Right ventricle myocardium inferior (tissue), 1 donor: Measurements from ENCODE around the gene MCOLN3. TPM values are rescaled to one million over a fixed set of nuclear protein-coding genes. Genes with fewer than 3 reads are reported as not detected.
"Not testable (repeated sequence)": the region's sequence is repeated elsewhere in the genome, so short reads cannot be mapped to it uniquely, and the experiment has no call there.

ENCODE experiments used
- ATAC-seq: fragments of 200-7000 bp; cut with Tn5 transposase; one replicate; pipeline ENCODE4 v1.9.1; 2020; ENCODE audit warnings: mild to moderate bottlenecking, moderate library complexity
- DNase-seq: peaks from one replicate; pipeline ENCODE4 v3.0.0; 2021; ENCODE audit errors: missing footprints
- intact Hi-C: fragments of 100-400 bp; cut with DNase I; formaldehyde crosslinking; loops from one replicate; pipeline ENCODE4 v1.11.0; 2022
- total RNA-seq: library from RNA; stranded (reverse); fragmentation: NEBNext Ultra II Directional; extraction: Animal tissue kit (Norgen Biotek cat#: 25700); gene quantifications from one replicate; pipeline ENCODE4 v1.2.1, GENCODE V29; 2021
- donor health status: DM: no; HTN: yes; CAD: no; lungs with severe emphysema.

MCOLN3 gene
- total RNA-seq, 1 donor from 2014 or later, result 1.2 TPM

DNA sequence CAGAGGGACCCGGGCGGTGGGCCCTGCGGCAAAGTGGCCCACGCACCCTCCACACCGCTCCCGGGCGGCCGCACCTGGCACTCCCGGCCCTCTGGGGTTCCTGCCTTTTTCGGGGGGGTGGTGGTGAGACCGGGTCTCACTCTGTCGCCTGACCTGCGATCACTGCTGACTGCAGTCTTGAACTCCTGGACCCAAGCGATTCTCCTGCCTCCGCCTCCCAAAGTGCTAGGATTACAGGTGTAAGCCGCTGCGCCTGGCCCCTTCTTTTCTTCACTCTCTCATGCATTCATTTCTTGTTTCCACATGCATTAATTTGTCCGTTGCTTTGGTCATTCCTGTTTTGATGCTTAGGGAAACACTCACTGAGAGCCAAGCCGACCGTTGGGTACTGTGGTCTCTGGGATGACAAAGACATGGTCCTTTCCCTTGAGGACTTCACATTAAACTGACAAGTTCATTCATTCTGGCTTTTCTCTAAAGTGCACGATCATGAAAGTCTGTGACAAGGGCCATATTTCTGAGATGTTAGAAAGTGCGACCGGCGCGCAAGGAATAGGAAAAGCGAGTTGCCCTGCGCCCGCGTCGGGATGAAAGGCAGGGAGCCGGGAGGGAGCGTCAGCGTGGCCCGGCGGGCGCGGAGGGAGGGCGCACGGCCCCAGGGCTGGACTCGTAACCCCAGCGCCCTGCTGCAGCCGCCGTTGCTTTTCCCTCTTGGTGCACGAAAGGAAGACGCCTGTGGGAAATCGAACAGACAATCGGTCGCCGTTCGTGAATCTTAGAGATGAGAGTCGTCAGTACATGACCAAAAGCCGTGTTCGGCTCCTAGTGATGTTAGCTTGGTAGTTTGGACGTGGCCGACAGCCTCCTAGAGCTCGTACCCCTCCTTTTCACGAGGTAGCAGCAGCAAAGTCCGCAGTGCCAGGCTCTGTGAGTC lies 50.4 kb downstream of the MCOLN3 start:
- no peak for DNase-seq

DNA sequence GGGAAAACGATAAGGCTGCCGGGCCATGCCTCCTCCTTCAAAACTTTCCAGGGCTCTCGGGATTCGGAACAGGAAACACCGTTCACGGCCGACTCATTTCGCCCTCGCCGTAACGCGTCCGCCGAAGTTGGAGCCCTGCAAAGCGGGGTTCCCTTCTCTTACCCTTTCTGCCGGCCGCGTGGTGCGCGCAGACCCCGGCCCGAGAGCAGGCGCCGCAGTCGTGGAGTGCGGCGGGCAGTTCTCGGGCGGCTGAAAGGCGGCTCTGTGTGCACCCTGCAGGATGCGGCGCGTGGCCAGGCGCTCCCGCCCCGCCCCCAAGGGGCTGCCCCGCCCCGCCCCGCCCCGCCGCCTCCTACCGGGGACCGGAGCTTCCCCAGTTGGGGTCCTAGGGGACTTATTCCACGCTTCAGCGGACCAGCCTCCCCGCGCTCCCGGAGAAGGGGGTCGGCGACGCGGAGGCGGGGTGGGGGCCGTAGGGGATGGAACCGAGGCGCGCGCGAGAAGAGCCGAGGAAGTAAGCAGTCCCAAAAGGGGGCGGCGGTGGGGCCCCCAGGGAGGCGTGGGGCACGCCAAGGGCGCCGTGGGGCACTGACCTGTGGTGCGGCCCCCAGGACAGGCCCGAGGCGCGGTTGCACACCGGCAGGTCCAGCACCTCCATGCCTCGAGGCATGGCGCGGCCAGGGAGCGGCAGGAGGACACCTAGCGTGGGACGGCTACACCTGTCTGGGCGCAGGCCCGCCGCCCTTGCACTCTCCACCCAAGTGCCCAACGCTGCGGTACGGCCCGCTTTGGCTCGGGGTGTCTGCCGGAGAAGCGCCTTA lies 51.2 kb downstream of the MCOLN3 start, which contains the start of gene MCOLN2:
MCOLN2 (minus strand) TSS at position 268 of the 821 bp plus-strand sequence; CDS start at position 27, 241 bp downstream.
- intact Hi-C loops, result no loop called here
- ATAC-seq, result peak; percentile 92

More for the DNA sequence above, 50.4 kb downstream of the MCOLN3 start:
- intact Hi-C loops, result no loop called here
- peak; percentile 20 for ATAC-seq

DNA sequence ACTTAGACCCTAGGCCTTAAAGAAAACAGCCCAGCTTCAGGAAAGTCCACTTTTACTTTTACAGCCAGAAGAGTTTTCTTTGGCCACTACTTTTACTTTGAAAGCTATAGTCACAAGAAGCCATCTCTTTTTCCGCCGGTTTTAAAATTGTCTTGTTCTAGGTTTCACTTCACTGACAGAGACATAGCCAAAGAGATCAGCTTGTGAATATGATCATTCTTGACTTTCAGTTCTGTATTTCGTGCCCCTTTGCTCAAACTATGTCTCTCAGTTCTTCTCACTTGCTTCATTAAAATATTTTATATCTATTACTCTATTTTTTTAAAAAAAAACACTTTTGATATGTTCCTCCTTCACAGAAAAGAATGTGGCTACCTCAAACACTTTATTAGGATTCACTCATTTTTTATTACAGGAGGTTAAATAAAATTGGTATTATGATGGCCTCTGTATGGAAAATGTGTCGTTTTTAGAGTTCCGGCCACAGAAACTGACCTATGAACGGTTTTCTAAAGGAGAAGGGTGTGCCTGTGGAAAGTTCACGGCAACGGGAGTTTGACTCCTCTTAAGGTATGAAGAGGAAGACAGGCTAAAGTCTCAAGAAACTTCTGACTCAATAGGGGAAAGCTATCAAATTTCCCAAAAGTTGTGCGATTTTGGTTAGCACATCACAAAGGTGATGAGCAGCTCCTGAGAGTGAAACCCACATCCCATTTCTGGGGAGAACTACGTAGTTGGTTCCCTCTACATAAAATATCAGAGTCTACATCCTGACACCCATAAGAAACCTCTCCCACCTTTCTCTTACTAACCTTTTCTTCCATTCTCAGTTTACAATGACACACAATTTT lies 52.6 kb downstream of the MCOLN3 start:
- no peak for ATAC-seq
- DNase-seq, result no peak
- intact Hi-C loops, result no loop called here

More for the DNA sequence above, 51.2 kb downstream of the MCOLN3 start, which contains the start of gene MCOLN2:
- peak; percentile 67 for DNase-seq

DNA sequence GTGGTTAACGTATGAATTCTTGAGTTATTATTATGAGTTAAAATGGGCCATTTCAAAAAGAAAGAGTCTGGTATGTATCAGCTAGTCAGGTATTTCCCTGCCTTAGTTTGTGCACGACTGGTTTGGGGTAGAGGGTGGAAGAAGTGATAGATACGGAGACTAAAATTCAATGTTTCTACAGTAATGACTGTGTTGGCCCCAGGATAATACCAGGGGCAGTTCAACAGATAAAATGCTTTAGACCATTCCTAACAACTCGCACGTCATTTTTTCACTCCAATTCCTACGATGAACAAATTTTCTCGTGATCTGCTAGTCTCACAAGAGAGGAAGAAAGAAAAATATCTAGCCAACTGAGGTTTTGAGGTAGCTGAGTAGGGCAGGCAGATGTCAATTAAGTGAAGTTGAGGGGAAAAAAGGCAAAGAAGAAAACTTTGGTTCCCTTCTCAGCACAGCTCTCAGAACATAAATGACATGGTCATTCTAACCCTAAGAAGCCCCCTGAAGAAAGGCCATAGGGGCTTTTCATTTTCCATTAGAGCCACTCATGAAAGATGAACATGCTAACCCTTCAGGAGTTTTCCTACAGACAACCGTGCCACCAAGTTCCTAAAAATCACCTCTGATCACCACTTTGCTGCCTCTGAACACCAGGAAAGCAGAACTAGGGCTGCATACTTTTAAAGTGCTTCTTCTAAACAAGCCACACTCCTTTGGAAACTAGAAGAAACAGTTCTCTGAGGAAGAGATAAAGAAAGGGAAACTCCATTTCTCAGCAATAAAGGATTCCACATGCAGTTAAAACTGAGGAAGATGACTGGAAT lies 57.0 kb downstream of the MCOLN3 start:
- intact Hi-C loops, result no loop called here
- DNase-seq, result no peak

DNA sequence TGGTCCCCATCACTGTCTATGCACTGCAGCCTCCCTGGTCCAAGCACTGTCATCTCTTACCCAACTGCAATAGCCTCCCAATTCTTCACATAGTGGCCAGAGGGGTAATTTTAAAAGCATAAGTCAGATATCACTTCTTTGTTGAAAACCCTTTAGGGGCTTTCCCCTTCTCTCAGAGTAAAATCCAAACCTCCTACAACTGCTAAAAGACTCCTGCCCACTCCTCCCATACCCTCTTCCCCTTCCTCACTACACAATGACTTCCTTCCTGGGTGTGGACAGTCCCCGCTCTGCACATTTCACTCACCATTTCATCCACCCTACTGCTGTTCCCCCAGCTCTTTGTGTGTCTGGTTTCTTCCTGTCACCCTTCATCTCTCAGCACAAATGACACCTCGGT lies 59.7 kb downstream of the MCOLN3 start:
- DNase-seq (no peak), ATAC-seq (no peak)
- intact Hi-C loops, result no loop called here

More for the DNA sequence above, 57.0 kb downstream of the MCOLN3 start:
- ATAC-seq, result no peak

DNA sequence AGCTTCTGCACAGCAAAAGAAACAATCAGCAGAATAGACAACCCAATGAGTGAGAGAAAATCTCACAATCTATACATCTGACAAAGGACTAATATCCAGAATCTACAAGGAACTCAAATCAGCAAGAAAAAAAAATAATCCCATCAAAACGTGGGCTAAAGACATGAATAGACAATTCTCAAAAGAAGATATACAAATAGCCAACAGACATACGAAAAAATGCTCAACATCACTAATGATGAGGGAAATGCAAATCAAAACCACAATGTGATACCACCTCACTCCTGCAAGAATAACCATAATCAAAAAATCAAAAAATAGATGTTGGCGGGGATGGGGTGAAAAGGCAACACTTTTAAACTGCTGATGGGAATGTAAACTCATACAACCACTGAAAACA lies 61.7 kb downstream of the MCOLN3 start:
- ATAC-seq, DNase-seq, intact Hi-C loops: not testable (repeated sequence)

DNA sequence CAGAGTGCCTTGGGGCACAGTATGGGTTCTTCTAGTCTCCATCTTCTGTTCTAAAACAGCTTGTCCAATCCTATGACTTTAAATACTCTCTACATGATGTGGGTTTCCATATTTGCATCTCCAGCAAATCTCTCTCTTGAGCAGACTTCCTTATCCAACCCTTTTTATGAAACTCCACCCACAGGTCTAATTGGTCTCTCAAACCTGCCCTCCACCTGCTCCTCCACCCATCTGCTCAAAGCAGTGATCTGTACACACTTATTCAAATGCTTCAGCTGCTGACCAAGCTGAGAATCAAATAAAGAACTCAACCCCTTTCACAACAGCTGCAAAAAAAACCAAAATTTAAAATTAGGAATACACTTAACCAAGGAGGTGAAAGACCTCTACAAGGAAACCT lies 62.9 kb downstream of the MCOLN3 start:
- no peak for DNase-seq
- ATAC-seq, result no peak
- intact Hi-C loops, result no loop called here

DNA sequence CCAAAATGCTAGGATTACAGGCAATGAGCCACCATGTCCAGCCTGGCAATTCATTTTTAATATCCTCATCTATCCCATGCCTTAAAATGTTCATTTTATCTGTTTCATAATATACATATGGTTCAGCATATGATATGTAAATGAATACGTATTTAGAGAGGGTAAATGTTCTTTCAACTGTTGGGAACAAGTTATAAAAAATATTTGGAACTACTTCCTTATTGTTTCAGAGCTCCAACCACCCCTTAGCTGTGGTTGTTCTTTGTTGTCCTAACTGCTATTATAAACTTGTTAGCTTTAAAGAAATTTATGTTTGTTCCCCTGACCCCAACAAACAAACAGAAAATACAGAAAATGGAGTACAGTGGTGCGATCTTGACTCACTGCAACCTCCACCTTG lies 65.9 kb downstream of the MCOLN3 start:
- ATAC-seq (no peak), DNase-seq (no peak)
- intact Hi-C loops, result no loop called here

DNA sequence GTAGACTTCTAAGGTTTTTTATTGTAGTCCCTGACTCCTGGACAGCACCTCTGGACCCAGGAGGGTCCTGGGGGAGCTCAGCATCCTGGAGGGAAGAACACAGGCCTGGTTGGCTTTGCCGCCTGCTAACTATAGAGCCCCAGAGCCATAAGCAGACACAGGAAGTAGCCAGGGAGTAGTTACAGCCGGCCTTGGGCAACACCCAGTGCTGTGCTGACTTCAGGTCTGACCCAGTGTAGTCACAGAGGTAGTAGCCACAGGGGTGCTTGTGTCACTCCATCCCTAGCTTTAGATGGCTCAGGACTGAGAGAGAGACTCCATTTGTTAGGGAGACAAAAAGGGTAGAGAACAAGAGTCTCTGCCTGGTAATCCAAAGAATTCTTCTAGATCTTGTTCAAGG lies 73.3 kb downstream of the MCOLN3 start:
- no peak for ATAC-seq
- intact Hi-C loops, result no loop called here
- no peak for DNase-seq

DNA sequence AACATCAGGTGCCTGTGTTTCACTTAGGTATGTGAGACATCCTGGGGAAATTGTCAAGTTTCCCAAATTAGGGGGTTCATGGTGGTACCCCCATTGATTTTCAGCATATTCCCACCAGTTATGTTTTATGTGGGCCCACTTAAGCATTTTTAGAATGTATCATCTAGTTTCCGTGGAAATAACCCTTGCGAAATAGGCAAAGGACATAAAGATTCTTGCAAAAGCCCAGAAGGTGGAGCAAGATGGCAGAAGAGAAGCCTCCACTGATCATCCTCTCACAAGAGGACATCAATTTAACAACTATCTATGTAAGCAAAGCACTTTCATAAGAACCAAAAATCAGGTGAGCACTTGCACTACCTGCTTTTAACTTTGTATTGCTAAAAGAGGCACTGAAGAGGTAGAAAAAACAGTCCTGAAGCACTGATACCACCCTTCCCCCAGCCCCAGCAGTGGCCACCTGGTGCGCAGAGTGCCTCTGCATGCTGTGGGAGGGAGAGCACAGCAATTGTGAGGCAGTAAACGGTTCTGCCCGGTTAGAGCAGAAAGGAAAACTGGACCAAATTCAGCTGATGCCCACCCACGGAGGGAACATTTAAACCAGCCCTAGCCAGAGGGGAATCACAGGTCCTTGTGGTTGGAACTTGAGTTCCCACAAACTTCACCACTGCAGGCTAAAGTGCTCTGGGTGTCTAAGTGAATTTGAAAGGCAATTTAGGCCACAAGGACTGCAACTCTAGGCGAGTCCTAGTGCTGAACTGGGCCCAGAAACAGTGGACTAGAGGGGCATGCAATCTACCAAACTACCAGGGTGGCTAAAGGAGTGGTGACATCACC lies 74.6 kb downstream of the MCOLN3 start:
- no peak for DNase-seq
- intact Hi-C loops, result no loop called here
- no peak for ATAC-seq

DNA sequence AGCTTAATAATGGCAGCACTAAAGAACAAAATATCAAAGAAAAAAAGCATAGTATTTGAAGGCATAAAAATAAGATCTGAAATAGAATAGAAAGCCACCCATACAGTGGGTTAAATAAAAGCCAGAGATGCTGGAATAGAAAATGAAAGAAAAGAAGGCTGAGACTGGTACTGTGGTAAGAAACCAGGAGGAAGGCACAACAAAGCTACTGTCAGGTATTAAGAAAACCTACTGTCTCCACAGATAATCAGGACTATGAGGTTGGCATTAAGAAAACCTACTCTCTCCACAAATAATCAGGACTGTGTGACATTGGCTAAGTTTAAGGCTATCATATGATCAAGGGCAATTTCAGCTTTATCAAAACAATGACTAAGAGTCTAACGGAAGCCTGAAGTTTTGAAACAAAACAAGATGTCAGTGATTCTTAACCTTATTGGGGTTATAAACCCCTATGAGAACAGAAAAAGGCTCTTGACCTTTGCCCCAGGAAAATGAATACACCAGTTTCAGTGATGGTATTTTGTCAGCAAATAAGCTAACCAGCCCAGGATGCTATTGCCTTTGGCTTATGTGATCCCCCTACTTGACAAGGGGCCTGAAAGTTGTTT lies 75.8 kb downstream of the MCOLN3 start:
- no peak for DNase-seq
- no peak for ATAC-seq
- intact Hi-C loops, result no loop called here

DNA sequence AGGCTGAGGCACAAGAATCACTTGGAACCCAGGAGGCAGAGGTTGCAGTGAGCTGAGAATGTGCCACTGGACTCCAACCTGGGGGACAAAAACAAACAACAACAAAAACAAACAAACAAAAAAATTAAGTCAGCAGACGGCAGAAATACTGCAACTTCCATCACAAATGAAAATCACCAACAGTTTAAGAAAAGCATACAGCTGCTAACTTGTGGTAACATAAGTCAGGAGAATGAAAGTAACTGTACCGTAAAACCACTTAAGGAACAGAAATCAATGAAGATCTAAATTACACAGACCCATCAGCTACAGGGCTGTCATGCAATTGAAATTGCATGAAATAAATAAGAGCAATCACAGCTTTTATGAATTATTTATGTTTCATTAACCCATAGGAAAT lies 76.3 kb downstream of the MCOLN3 start:
- no peak for DNase-seq
- ATAC-seq, result no peak
- intact Hi-C loops, result no loop called here

DNA sequence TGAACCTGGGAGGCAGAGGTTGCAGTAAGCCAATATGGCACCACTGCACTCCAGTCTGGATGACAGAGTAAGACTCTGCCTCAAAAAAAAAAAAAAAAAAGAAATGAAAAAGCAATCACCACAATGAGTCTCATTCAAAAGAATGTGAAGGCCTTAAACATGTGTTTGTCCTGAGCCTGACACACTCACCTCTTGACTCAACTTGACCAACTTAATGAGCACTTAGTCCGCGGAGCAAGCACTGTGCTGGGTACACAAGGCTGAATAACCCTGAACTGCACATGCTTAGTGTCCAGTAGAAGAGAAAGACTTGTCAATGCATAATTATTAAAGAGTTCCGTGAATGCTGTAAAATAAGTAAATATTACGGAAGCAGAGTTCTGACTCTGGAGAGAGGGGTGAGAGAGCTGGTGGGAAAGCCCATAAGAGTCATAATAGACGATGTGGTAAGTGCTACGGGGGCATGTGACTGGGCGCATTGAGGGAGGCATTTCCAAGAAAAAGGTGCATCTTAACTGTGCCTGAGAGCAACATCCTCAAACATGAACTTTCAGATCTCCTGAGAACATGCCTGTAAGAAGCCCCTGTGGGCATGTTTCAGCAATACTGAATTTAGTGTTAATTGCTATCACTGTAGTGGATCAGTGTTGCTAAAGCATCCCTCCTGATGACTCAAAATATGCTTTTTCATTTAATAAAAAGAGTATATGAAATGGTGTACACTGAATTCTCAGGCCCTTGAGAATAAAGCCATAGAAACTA lies 78.6 kb downstream of the MCOLN3 start:
- no peak for DNase-seq
- ATAC-seq, result no peak
- intact Hi-C loops, result no loop called here

DNA sequence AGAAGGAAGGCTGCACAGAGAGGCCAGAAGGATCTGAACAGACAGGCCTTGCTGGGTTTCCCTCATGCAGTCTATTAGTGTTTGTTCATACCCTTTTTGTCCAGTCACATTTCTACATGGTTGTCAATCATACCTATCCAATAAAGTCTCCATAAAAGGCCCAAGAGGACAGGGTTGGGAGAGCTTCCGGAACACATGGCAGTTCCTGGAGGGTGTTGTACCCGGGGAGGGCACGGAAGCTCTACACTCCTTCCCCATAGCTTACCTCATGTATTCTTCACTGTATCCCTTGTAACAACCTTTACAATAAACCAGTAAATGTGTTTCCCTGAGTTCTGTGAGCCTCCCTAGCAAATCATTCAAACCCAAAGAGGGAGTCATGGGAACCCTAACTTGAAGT lies 79.4 kb downstream of the MCOLN3 start:
- intact Hi-C loops, result no loop called here
- ATAC-seq, result no peak
- DNase-seq, result no peak

DNA sequence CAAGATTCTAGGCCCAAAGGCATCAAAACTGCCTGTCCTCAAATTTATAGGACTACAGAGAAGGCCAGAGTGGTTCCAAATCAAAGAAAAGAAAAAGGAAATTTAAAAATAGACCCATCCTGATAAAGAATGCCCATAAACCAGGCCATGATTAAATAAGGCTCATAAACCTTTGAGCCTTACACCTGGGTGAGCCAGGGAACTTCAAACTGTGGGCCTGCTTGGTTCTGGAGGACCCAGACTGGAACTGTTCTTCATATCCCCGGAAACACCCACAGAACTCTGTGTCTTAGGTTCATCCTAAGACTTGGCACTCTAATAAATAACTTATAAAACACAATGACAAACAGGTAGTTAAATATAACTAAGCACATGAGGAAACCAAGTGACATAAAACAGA lies 80.2 kb downstream of the MCOLN3 start:
- intact Hi-C loops, result no loop called here
- DNase-seq (no peak), ATAC-seq (no peak)
